Tibial artery (tissue), 4 donors: ENCODE data around the gene MICA.
A peak's percentile ranks its signal among the peaks of the same experiment; 100 is the strongest.

Experiments
- DNase-seq, 2 donors: peaks; one replicate each; pipeline ENCODE4 v3.0.0-alpha.2; 2019
- H3K27ac ChIP-seq, 2 donors: fragments of 200-600 bp; sonication (generic) in 1 of 2; 1 replicate in 1 of 2; 2 replicates in 1 of 2; pipeline ENCODE4 v1.5.1; 2018 to 2019; ENCODE audit warnings: mild to moderate bottlenecking in 1 of 2
- H3K27me3 ChIP-seq, 2 donors: fragments of 200-600 bp; sonication (generic) in 1 of 2; one replicate each; pipeline versions ENCODE4 v1.5.1 to v1.6.0; 2016 to 2019
- H3K36me3 ChIP-seq, 3 donors: fragments of 200-600 bp; sonication (generic) in 2 of 3; one replicate each; pipeline ENCODE4 v1.5.1; 2016 to 2019; ENCODE audit warnings: mild to moderate bottlenecking in 2 of 3
- H3K4me1 ChIP-seq, 4 donors: fragments of 200-600 bp; sonication (generic) in 2 of 4; 1 replicate in 3 of 4; 2 replicates in 1 of 4; pipeline ENCODE4 v1.5.1; 2016 to 2019
- H3K4me3 ChIP-seq, 2 donors: fragments of 200-600 bp; sonication (generic) in 1 of 2; 1 replicate in 1 of 2; 2 replicates in 1 of 2; pipeline ENCODE4 v1.5.1; 2018 to 2019; ENCODE audit warnings: mild to moderate bottlenecking in 2 of 2
- H3K9me3 ChIP-seq, 3 donors: fragments of 200-600 bp; sonication (generic) in 1 of 3; one replicate each; pipeline ENCODE4 v1.5.1; 2016 to 2019
- CTCF ChIP-seq, 2 experiments: fragments of 200-600 bp in 1 of 2; fragments of 450-650 bp in 1 of 2; IDR thresholded peaks; one replicate each; pipeline ENCODE4 v1.5.1; 2017 to 2019; ENCODE audit warnings: antibody characterized with exemption in 2 of 2, mild to moderate bottlenecking in 1 of 2, moderate library complexity in 1 of 2
- intact Hi-C: fragments of 100-400 bp; cut with DNase I; formaldehyde crosslinking; loops from one replicate; pipeline ENCODE4 v1.15.0; 2023; ENCODE audit warnings: low total_unique reads

The MICA gene

GRCh38 chr6:31356946-31357466, 46.4 kb upstream of the MICA start, which contains the start of gene HLA-B:
Gene HLA-B, minus strand, starts transcription at chr6:31357179. Its CDS starts 21 bp downstream, at chr6:31357158.
- peak within 1 kb of the TSS; percentile 71 to 77 for H3K4me3 ChIP-seq
- DNase-seq: peak; percentile 73 to 90
- H3K27me3 ChIP-seq: no peaks in the 10 kb centered on the region
- peak within 1 kb of the TSS; percentile 81 to 96 for H3K27ac ChIP-seq
- intact Hi-C loops: no loop called here
- H3K9me3 ChIP-seq: no peaks in the 10 kb centered on the region
- H3K4me1 ChIP-seq: peaks cover 0 to 11% (median 5%) of the 10 kb centered on the region in 4 donors
- TF ChIP-seq CTCF (IDR thresholded peaks at IDR 0.05): no peak
- peaks cover 0 to 15% (median 14%) of the 10 kb centered on the region in 3 donors for H3K36me3 ChIP-seq

- H3K9me3 ChIP-seq: no peaks in the 10 kb centered on the region
- no peak for DNase-seq
- peaks cover 0 to 5% of the 10 kb centered on the region in 2 donors for H3K27me3 ChIP-seq
- no peak for TF ChIP-seq CTCF (IDR thresholded peaks at IDR 0.05)
- peaks cover 0 to 11% (median 5%) of the 10 kb centered on the region in 4 donors for H3K4me1 ChIP-seq
- peaks cover 0 to 15% (median 14%) of the 10 kb centered on the region in 3 donors for H3K36me3 ChIP-seq
- H3K4me3 ChIP-seq: peak overlapping the region in 1 of 2 donors; percentile 77
- H3K27ac ChIP-seq: peak overlapping the region in 1 of 2 donors; percentile 96
- intact Hi-C loops: no loop called here
Measured at GRCh38 chr6:31357886-31358285, 45.5 kb upstream of the MICA start.

- Histone ChIP-seq H3K36me3 (peaks cover 0 to 14% (median 14%) of the 10 kb centered on the region in 3 donors), H3K27ac (no peak overlapping the region), H3K4me1 (peaks cover 0 to 11% (median 5%) of the 10 kb centered on the region in 4 donors), H3K4me3 (no peak overlapping the region), H3K27me3 (peaks cover 0 to 7% of the 10 kb centered on the region in 2 donors), H3K9me3 (no peaks in the 10 kb centered on the region)
- intact Hi-C loops: no loop called here
- no peak for TF ChIP-seq CTCF (IDR thresholded peaks at IDR 0.05)
- DNase-seq: no peak
Measured at GRCh38 chr6:31358302-31358701, 45.1 kb upstream of the MICA start.

- H3K36me3 ChIP-seq: peaks cover 0 to 6% (median 1%) of the 10 kb centered on the region in 3 donors
- H3K4me3 ChIP-seq: no peak overlapping the region
- intact Hi-C loops: no loop called here
- no peaks in the 10 kb centered on the region for H3K9me3 ChIP-seq
- no peak for DNase-seq
- peaks cover 0 to 7% of the 10 kb centered on the region in 2 donors for H3K27me3 ChIP-seq
- no peak overlapping the region for H3K27ac ChIP-seq
- TF ChIP-seq CTCF (IDR thresholded peaks at IDR 0.05): no peak
- H3K4me1 ChIP-seq: peaks cover 0 to 11% (median 5%) of the 10 kb centered on the region in 4 donors
Measured at GRCh38 chr6:31359581-31359980, 43.8 kb upstream of the MICA start.

GRCh38 chr6:31362751-31363150, 40.6 kb upstream of the MICA start:
- DNase-seq: no peak
- H3K36me3 ChIP-seq: no peaks in the 10 kb centered on the region
- H3K9me3 ChIP-seq: no peaks in the 10 kb centered on the region
- no peak overlapping the region for H3K27ac ChIP-seq
- no peak overlapping the region for H3K4me3 ChIP-seq
- H3K4me1 ChIP-seq: peaks cover 0 to 5% (median 3%) of the 10 kb centered on the region in 4 donors
- TF ChIP-seq CTCF (IDR thresholded peaks at IDR 0.05): no peak
- intact Hi-C loops: no loop called here
- peaks cover 0 to 15% of the 10 kb centered on the region in 2 donors for H3K27me3 ChIP-seq
